Stimulated activated CD4-positive, alpha-beta T cell treated with anti-CD3 and anti-CD28 coated beads, Interleukin-1b, Interleukin-23, amount 100 ng/mL, for 24 hours (primary cell): Measurements from ENCODE around the gene LATS2.

Experiments
- DNase-seq, 4 experiments: peaks; one replicate each; pipeline ENCODE4 v3.0.0-alpha.2; 2020; ENCODE audit warnings: low read depth in 4 of 4, low spot score in 1 of 4

Gene LATS2

GRCh38 chr13:21020176-21020575 is 41.2 kb downstream of the LATS2 start:
- no peak for DNase-seq

DNA sequence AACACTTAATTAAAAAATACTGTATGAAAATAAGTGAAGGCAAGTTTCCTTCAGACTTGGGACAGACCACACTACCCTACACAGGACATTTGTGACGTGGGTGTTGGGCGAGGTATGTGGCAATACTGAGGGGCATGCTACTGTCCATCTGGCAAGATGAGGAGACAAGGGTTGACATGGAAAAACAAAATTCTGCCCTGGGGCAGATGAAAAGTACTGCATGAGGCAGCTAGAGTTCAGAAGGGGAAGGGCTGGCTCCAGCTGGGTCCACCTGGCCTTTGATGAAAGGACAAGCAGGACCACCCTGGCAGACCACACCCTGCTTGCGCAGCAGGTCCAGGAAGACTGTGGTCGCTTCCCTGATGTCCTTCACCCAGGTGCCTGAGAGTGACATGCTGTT is 43.2 kb downstream of the LATS2 start:
- DNase-seq: no peak

DNA sequence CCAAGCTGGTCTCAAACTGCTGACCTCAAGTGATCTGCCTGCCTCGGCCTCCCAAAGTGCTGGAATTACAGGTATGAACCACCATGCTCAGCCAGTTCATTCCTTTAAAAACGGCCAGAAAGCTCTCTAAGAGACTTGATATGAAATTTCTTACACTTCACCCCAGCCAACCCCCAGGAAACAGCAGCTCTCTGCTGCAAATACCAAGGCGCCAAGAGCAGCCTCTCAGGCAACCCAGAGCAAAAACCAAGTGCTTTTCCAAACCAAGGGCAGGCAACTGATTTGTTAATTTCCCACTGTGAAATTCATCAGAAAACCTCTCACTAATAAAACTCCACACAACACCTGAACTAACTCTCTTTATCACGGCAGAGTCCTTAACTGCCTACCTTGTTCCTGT is 44.9 kb downstream of the LATS2 start:
- no peak for DNase-seq

GRCh38 chr13:21015284-21015683 is 46.1 kb downstream of the LATS2 start:
- no peak for DNase-seq

GRCh38 chr13:21014502-21015170 is 46.8 kb downstream of the LATS2 start:
- no peak for DNase-seq

- DNase-seq: no peak
Measured at GRCh38 chr13:21014139-21014501, 47.3 kb downstream of the LATS2 start.

GRCh38 chr13:21013682-21014038 is 47.7 kb downstream of the LATS2 start:
- no peak for DNase-seq

- no peak for DNase-seq
Measured at GRCh38 chr13:21012841-21013681, 48.3 kb downstream of the LATS2 start.

GRCh38 chr13:21012211-21012610 is 49.2 kb downstream of the LATS2 start:
- DNase-seq: no peak

GRCh38 chr13:21011378-21011777 is 50.0 kb downstream of the LATS2 start:
- no peak for DNase-seq

- no peak for DNase-seq
Measured at GRCh38 chr13:21010621-21011020, 50.8 kb downstream of the LATS2 start.

- no peak for DNase-seq
Measured at GRCh38 chr13:21009036-21009435, 52.4 kb downstream of the LATS2 start.

DNA sequence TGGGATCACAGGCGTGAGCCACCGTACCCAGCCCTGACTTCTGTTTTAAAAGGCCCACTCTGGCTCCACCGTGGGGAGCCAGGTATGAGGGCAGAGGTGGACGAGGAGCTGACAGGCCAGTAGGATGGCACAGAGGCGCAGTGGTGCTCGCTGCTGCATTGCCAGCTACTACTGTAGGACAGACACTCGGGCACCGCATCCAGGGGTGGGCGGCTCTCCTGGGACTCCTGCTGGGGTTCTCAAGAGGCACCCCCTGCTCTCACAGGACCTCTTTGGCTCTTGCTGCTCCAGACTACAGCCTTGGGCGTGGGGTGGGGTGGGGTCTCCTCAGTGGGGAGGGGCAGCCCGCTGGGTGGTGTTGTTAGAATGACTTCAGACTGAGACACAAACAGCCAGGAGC is 53.4 kb downstream of the LATS2 start:
- DNase-seq: no peak

DNA sequence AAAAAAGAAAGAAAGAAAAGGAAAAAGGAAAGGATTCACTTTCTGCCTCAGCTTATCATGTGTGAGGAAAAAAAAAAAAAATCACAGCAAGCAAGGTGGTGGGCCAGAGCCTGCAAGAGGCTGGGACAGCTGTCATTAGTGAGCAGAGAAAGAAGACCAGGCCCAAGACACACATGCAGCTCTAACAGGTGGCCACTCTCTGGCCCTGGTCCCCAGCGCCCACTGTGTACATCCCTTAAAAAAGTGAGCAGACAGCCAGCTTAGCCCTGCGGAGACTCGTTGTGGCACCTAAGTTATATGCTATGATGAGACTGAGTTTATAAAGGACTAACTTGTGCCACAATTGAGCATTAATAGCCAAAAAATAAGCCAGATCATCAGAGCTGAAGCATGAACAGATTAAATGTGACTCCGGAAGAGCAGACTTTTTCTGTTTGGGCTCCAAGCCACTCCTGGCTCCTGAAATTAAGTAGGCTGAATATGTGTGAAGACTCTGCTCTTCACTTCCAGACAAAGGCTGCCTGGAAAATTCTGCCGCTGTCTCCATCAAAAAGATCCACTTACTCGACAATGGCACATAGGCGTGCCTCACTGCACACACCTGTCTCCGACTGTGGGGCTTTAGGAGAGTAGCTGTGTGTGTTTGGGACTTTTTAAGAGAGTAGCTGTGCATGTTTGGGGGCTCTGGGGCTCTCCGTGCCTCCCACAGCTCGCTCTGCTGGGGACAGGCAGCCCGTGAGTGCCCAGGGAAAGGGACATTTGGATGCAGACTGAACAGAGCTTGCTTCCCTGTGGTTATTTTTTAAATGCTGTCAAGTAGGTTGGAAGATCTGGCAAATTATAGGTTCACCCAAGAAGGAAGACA is 55.0 kb downstream of the LATS2 start:
- no peak for DNase-seq

GRCh38 chr13:21005193-21005592 is 56.2 kb downstream of the LATS2 start:
- DNase-seq: no peak

GRCh38 chr13:21001471-21001870 is 59.9 kb downstream of the LATS2 start:
- DNase-seq: no peak

DNA sequence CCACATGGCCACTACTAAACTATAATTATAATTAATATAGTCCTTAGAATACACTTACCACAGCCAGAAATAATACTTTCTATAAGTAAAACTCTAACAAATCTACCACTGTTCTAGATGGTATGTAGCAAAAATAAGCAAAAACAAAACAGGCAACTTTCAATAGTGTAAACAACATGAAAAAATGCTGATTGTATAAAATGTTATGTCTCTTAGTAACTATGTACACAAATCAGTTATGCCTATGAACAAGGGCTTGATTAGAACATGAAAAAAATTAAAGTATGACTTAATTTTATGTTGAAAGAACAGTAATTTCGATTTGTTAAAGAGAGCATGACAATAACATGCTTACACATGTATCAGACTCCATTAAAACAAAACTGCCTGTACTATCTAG is 60.7 kb downstream of the LATS2 start:
- DNase-seq: no peak

- no peak for DNase-seq
Measured at GRCh38 chr13:20998649-20999415, 62.6 kb downstream of the LATS2 start.

DNA sequence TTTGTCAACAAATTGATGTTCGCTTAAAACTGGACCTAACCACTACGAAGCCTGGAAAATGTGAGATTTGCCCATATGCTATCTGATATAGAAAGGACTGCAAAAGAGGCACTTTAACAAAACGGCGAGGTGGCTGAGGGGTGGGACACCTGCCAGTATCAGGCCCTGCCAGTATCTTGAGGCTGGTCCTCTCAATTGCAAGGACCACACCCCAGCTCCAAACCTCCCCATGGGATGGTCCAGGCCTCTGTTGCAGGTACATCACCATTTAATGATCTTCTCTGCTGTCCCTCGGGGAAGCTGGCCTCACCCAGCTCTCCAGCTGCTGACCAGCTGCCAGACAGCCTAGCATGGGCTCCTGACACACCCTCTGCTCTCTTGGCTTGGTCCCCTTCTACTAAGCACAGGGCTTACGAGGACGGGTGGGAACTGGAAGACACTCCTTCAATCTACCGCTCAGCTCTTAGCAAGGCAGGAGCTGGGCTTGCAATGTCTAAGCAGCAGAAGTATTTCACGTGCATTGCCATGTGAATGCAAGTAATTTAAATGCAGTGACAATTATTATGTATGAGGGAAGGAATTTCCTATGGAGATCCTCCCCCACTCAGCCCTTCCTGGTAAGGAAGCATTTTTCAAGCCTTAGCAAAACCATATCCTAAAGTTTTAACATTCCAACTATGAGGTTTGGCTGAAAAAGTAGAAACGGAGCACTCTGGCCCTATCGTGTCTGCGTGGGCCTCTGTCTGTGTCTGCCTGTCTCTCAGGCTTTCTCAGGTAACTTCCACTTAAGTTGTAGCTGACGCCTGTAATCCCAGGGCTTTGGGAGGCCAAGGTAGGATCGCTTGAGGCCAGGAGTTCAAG is 63.9 kb downstream of the LATS2 start:
- DNase-seq: no peak

GRCh38 chr13:20995245-20995838 is 66.0 kb downstream of the LATS2 start:
- DNase-seq: no peak
